ENCODE results near the gene LRRC42.
A peak's percentile ranks its signal among the peaks of the same experiment; 100 is the strongest.
"Not testable (repeated sequence)": the region's sequence is repeated elsewhere in the genome, so short reads cannot be mapped to it uniquely, and the experiment has no call there.

Gene LRRC42

DNA sequence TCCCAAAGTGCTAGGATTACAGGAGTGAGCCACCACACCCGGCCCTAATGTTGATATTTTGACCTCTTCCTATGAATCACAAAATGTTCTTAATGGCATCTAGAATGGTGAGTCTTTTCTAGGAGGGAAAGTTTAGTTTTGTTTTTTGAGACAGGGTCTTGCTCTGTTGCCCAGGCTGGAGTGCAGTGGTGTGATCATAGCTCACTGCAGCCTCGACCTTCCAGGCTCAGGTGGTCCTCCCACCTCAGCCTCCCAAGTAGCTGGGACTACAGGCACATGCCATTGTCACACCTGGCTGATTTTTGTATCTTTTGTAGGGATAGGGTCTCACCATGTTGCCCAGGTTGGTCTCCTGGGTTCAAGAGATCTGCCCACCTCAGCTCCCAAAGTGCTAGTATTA lies 23.2 kb downstream of the LRRC42 start:
- not testable (repeated sequence) for DNase-seq; H3K9me3 Mint-ChIP-seq; H3K27me3 Mint-ChIP-seq; H3K4me1 Mint-ChIP-seq (ENCODE audit: low read depth); H3K4me3 Mint-ChIP-seq
- Mint-ChIP-seq H3K36me3 (ENCODE audit: low read depth) (peaks cover 63% of the 10 kb centered on the region), H3K27ac (peak overlapping the region; percentile 53)

GRCh38 chr1:53971718-53972117 lies 25.6 kb downstream of the LRRC42 start:
- Mint-ChIP-seq H3K27me3 (no peaks in the 10 kb centered on the region), H3K36me3 (ENCODE audit: low read depth) (peaks cover 57% of the 10 kb centered on the region), H3K4me1 (ENCODE audit: low read depth) (peaks cover 6% of the 10 kb centered on the region), H3K27ac (no peak overlapping the region), H3K9me3 (no peaks in the 10 kb centered on the region), H3K4me3 (no peak overlapping the region)
- DNase-seq: no peak

DNA sequence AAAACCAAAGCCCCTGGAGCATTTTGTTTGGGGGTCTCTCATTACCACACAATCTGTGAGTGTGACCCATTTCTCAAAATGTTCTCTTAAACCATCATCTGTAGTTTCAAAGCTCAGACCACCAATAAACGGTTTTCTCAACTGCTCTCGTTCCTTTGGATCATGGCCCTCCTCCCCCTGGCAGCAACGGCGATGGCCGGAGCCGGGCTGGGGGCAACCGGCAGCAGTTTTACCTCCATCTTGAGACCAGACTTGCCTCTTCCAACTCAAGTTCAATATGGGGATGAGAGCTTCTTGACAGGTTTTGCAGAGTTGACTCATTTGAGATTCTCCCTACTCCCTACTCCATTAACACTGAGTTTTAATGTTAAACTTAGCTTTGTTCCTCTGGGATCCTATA lies 29.7 kb downstream of the LRRC42 start:
- peaks cover 19% of the 10 kb centered on the region for H3K36me3 Mint-ChIP-seq (ENCODE audit: low read depth)
- H3K27me3 Mint-ChIP-seq: no peaks in the 10 kb centered on the region
- DNase-seq: no peak
- no peak overlapping the region for H3K4me3 Mint-ChIP-seq
- peaks cover 6% of the 10 kb centered on the region for H3K4me1 Mint-ChIP-seq (ENCODE audit: low read depth)
- H3K27ac Mint-ChIP-seq: no peak overlapping the region
- H3K9me3 Mint-ChIP-seq: no peaks in the 10 kb centered on the region

DNA sequence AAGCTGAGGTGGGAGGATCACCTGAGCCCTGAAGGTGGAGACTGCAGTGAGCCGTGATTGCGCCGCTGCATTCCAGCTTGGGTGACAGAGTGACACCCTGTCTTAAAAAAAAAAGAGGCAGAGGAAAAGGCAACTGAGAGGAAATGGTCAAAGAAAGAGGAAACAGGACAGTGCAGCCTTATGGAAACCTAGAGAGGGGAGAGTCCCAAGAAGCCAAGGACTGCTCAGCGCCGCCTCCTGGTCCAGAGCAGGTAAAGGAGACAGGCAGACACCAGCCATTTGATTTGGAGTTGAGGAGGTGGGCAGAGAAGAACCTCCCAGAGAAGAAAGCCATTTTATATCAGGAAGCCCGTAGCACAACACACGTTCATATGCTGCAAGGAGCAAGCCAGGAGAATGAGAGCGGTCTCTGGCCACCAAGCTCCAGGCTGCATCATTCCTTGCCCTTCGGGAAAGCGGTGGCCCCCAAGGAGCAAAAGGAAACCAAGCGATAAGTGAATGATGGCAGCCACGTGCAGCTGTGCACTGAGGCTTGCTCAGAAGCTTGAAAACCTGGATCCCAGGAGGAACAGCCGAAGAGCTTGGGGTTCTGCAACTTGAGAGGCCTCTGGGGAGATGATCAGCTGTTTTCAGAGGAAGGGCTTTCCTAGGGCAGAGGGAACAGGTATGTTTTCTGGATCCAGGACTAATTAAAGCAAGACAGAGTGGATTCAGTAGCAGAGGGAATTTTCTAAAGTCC lies 33.7 kb downstream of the LRRC42 start:
- no peaks in the 10 kb centered on the region for H3K9me3 Mint-ChIP-seq
- peaks cover 4% of the 10 kb centered on the region for H3K4me1 Mint-ChIP-seq (ENCODE audit: low read depth)
- peaks cover 8% of the 10 kb centered on the region for H3K36me3 Mint-ChIP-seq (ENCODE audit: low read depth)
- DNase-seq: no peak
- no peak overlapping the region for H3K27ac Mint-ChIP-seq
- H3K4me3 Mint-ChIP-seq: no peak overlapping the region
- no peaks in the 10 kb centered on the region for H3K27me3 Mint-ChIP-seq

DNA sequence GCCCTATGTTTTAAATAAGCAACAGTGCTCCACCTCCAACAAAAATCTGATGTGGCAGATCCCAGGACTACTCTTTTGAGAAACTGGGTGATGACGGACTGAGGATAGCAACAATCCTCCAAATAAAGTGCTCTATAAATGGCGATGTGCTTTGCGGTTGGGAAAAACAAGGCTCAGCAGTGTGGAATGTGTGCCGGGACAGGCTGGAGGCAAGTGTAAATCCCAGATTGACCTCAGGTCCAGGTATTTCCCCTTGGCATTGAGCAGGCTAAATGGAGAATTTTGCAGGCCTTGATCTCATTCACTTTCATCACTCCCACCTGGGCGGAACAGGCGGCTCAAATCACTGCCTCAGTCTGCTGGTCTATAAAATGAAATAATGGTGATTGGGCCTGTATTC lies 35.1 kb downstream of the LRRC42 start:
- H3K27me3 Mint-ChIP-seq: no peaks in the 10 kb centered on the region
- H3K4me1 Mint-ChIP-seq (ENCODE audit: low read depth): peaks cover 8% of the 10 kb centered on the region
- H3K4me3 Mint-ChIP-seq: no peak overlapping the region
- H3K9me3 Mint-ChIP-seq: no peaks in the 10 kb centered on the region
- DNase-seq: no peak
- no peaks in the 10 kb centered on the region for H3K36me3 Mint-ChIP-seq (ENCODE audit: low read depth)
- H3K27ac Mint-ChIP-seq: no peak overlapping the region

GRCh38 chr1:53982034-53982762 lies 36.0 kb downstream of the LRRC42 start:
- no peaks in the 10 kb centered on the region for H3K9me3 Mint-ChIP-seq
- H3K4me3 Mint-ChIP-seq: no peak overlapping the region

DNA sequence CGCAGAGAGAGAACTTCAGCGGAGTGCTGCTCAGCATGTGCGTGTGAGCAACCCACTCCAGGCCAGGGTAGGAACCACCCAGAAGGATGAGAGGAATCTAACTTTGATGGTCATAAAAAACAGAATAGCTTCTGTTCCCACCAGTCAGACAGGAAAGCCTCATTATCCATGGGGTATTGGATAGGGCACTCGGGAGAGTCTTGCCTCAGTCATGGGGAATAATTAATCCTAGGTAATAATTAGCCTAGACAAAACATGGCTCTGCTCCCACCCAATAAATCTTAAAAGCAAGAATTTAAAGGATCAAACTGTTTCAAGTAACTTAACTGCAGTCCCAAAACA lies 36.6 kb downstream of the LRRC42 start:
- H3K27ac Mint-ChIP-seq: no peak overlapping the region
- DNase-seq: no peak
- no peaks in the 10 kb centered on the region for H3K27me3 Mint-ChIP-seq
- H3K4me1 Mint-ChIP-seq (ENCODE audit: low read depth): peaks cover 18% of the 10 kb centered on the region
- no peaks in the 10 kb centered on the region for H3K9me3 Mint-ChIP-seq
- no peaks in the 10 kb centered on the region for H3K36me3 Mint-ChIP-seq (ENCODE audit: low read depth)
- H3K4me3 Mint-ChIP-seq: no peak overlapping the region

More at GRCh38 chr1:53982034-53982762, 36.0 kb downstream of the LRRC42 start:
- Mint-ChIP-seq H3K27ac (no peak overlapping the region), H3K27me3 (no peaks in the 10 kb centered on the region), H3K4me1 (ENCODE audit: low read depth) (peaks cover 15% of the 10 kb centered on the region), H3K36me3 (ENCODE audit: low read depth) (no peaks in the 10 kb centered on the region)
- DNase-seq: no peak

DNA sequence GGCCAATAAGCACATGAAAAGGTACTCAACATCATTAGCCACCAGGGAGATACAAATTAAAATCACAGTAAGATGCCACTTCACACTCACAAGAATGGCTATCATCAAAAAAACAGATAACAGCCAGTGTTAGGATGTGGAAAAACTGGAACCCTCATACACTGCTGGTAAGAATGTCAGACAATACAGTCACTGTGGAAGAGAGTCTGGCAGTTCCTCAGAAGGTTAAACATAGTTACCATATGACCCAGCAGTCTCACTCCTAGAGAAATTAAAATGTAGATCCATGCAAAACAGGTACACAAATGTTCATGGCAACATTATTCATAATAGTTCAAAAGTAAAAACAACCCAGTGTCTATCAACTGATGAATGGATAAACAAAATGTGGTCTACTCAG lies 38.6 kb downstream of the LRRC42 start:
- peaks cover 22% of the 10 kb centered on the region for H3K4me1 Mint-ChIP-seq (ENCODE audit: low read depth)
- no peak overlapping the region for H3K27ac Mint-ChIP-seq
- no peaks in the 10 kb centered on the region for H3K36me3 Mint-ChIP-seq (ENCODE audit: low read depth)
- H3K9me3 Mint-ChIP-seq: no peaks in the 10 kb centered on the region
- DNase-seq: no peak
- no peak overlapping the region for H3K4me3 Mint-ChIP-seq
- H3K27me3 Mint-ChIP-seq: no peaks in the 10 kb centered on the region

GRCh38 chr1:53986458-53986857 lies 40.3 kb downstream of the LRRC42 start:
- Mint-ChIP-seq H3K9me3 (no peaks in the 10 kb centered on the region), H3K36me3 (ENCODE audit: low read depth) (no peaks in the 10 kb centered on the region), H3K4me1 (ENCODE audit: low read depth) (peaks cover 22% of the 10 kb centered on the region), H3K4me3 (no peak overlapping the region), H3K27me3 (no peaks in the 10 kb centered on the region), H3K27ac (no peak overlapping the region)
- no peak for DNase-seq

- no peak overlapping the region for H3K4me3 Mint-ChIP-seq
- H3K9me3 Mint-ChIP-seq: no peaks in the 10 kb centered on the region
- H3K27me3 Mint-ChIP-seq: no peaks in the 10 kb centered on the region
- H3K36me3 Mint-ChIP-seq (ENCODE audit: low read depth): no peaks in the 10 kb centered on the region
- H3K4me1 Mint-ChIP-seq (ENCODE audit: low read depth): peaks cover 17% of the 10 kb centered on the region
- H3K27ac Mint-ChIP-seq: peak overlapping the region; percentile 51
- no peak for DNase-seq
These were observed 41.7 kb downstream of the LRRC42 start for GRCh38 chr1:53987880-53988279.

DNA sequence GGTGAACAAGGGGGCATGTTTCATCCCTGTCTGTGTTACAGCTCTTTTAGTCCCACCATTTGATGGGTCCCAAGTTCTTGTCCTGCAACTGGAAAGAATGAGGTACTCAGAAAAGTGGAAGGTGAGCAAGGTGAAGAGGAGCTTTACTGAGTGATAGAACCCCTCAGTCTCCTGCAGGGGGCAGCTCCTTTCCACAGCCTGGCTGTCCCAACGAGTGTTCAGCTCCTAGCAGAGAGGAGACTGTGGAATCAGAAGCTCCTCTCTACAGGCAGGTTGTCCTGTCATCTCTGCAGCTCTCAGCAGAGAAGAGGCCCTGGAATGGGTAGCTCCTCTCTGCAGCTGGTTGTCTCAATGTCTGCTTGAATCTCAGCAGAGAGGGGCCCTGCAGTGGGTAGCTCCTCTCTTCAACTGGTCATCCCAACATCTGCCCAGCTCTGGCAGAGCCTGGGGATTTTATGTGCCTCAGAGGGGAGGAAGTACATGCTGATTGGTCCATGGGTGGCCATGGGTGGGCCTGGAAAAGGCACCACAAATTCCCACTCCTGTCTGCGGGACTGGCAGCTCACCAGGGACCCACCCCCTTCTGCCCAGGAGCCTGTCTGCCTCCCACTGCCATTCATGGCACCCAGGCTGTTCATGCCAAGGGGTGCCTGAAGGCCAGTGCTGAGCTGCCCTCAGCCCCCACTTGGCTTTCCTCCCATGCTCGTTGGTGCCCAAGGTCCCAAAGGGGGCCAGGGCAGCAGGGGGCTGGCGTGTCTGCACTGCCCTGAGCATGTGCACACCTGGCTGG lies 46.1 kb downstream of the LRRC42 start:
- no peak overlapping the region for H3K4me3 Mint-ChIP-seq
- H3K4me1 Mint-ChIP-seq (ENCODE audit: low read depth): peaks cover 6% of the 10 kb centered on the region
- no peaks in the 10 kb centered on the region for H3K9me3 Mint-ChIP-seq
- peaks cover 3% of the 10 kb centered on the region for H3K27me3 Mint-ChIP-seq
- no peaks in the 10 kb centered on the region for H3K36me3 Mint-ChIP-seq (ENCODE audit: low read depth)
- no peak overlapping the region for H3K27ac Mint-ChIP-seq
- no peak for DNase-seq

- not testable (repeated sequence) for DNase-seq; H3K36me3 Mint-ChIP-seq (ENCODE audit: low read depth)
These were observed 48.4 kb downstream of the LRRC42 start for GRCh38 chr1:53994516-53994915.

GRCh38 chr1:53995683-53996082 lies 49.5 kb downstream of the LRRC42 start:
- H3K4me1 Mint-ChIP-seq (ENCODE audit: low read depth): no peaks in the 10 kb centered on the region
- H3K4me3 Mint-ChIP-seq: no peak overlapping the region
- no peaks in the 10 kb centered on the region for H3K9me3 Mint-ChIP-seq

More at GRCh38 chr1:53994516-53994915, 48.4 kb downstream of the LRRC42 start:
- not testable (repeated sequence) for H3K4me3 Mint-ChIP-seq; H3K27ac Mint-ChIP-seq; H3K4me1 Mint-ChIP-seq (ENCODE audit: low read depth); H3K27me3 Mint-ChIP-seq; H3K9me3 Mint-ChIP-seq

DNA sequence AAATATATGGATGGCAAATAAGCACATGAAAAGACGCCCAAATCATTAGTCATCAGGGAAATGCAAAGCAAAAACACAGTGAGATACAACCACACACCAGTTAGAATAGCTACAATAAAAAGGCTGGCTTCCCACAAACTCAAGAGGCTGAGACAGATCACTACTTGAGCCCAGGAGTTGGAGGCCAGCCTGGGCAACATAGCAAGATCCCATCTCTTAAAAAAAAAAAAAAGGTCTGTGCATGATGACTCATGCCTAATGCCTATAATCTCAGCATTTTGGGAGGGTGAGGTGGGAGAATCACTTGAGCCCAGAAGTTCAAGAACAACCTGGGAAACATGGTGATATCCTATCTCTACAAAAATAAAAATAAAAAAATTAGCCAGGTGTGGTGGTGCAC lies 52.1 kb downstream of the LRRC42 start:
- no peak for DNase-seq
- no peaks in the 10 kb centered on the region for H3K36me3 Mint-ChIP-seq (ENCODE audit: low read depth)
- no peaks in the 10 kb centered on the region for H3K4me1 Mint-ChIP-seq (ENCODE audit: low read depth)
- no peak overlapping the region for H3K27ac Mint-ChIP-seq
- no peak overlapping the region for H3K4me3 Mint-ChIP-seq
- H3K9me3 Mint-ChIP-seq: no peaks in the 10 kb centered on the region
- peaks cover 3% of the 10 kb centered on the region for H3K27me3 Mint-ChIP-seq

More at GRCh38 chr1:53995683-53996082, 49.5 kb downstream of the LRRC42 start:
- no peak for DNase-seq
- peaks cover 3% of the 10 kb centered on the region for H3K27me3 Mint-ChIP-seq
- H3K27ac Mint-ChIP-seq: no peak overlapping the region
- no peaks in the 10 kb centered on the region for H3K36me3 Mint-ChIP-seq (ENCODE audit: low read depth)

DNA sequence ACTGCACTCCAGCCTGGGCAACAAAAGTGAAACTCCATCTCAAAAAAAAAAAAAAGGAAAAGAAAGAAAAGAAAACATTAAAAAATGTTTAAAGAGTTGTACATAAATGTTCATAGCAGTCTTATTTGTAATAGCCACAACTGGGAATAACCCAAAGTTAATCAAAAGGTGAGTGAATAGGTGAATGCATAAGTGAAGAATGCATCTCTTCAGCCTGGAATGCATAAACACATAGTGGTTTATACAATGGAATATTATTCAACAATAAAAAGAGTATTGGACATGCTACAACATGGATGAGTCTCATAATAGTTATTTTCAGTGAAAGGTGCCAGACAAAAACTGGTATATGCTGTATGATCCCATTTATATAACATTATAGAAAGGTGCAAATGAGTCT lies 53.8 kb downstream of the LRRC42 start:
- H3K9me3 Mint-ChIP-seq: no peaks in the 10 kb centered on the region
- H3K27ac Mint-ChIP-seq: no peak overlapping the region
- no peak overlapping the region for H3K4me3 Mint-ChIP-seq

More for the DNA sequence above, 53.8 kb downstream of the LRRC42 start:
- Mint-ChIP-seq H3K4me1 (ENCODE audit: low read depth) (no peaks in the 10 kb centered on the region), H3K27me3 (peaks cover 3% of the 10 kb centered on the region), H3K36me3 (ENCODE audit: low read depth) (no peaks in the 10 kb centered on the region)
- DNase-seq: no peak
